Nephron progenitor cell (in vitro differentiated cells): Measurements from ENCODE around the gene FAM221A.
"Not testable (repeated sequence)": the region's sequence is repeated elsewhere in the genome, so short reads cannot be mapped to it uniquely, and the experiment has no call there.

ENCODE experiments used
- DNase-seq: peaks from one replicate; pipeline ENCODE4 v3.0.0; 2021
- H3K27ac Mint-ChIP-seq: 2 replicates; pipeline ENCODE4 v1.8.0; 2021; ENCODE audit warnings: mild to moderate bottlenecking, moderate library complexity, mixed read lengths
- H3K27me3 Mint-ChIP-seq: 2 replicates; pipeline ENCODE4 v1.8.0; 2021; ENCODE audit warnings: mild to moderate bottlenecking, low read depth, mixed read lengths; ENCODE audit not compliant: poor library complexity
- H3K36me3 Mint-ChIP-seq: 2 replicates; pipeline ENCODE4 v1.8.0; 2021; ENCODE audit warnings: low read depth, mixed read lengths
- H3K4me1 Mint-ChIP-seq: 2 replicates; pipeline ENCODE4 v1.8.0; 2021; ENCODE audit warnings: mixed read lengths
- H3K4me3 Mint-ChIP-seq: 2 replicates; pipeline ENCODE4 v1.8.0; 2021; ENCODE audit warnings: mild to moderate bottlenecking, moderate library complexity, mixed read lengths
- H3K9me3 Mint-ChIP-seq: 2 replicates; pipeline ENCODE4 v1.8.0; 2021; ENCODE audit warnings: mild to moderate bottlenecking, moderate library complexity, mixed read lengths
- CTCF ChIP-seq: fragments of 200-600 bp; sonication (generic); IDR thresholded peaks from 2 replicates; pipeline ENCODE4 v1.5.0; 2021; ENCODE audit warnings: antibody characterized with exemption

The FAM221A gene

GRCh38 chr7:23717788-23718187 is 37.8 kb downstream of the FAM221A start:
- peaks cover 18% of the 10 kb centered on the region for H3K9me3 Mint-ChIP-seq
- H3K27ac Mint-ChIP-seq, result no peak overlapping the region
- DNase-seq, result no peak
- H3K4me3 Mint-ChIP-seq, result no peak overlapping the region
- H3K27me3 Mint-ChIP-seq, result no peaks in the 10 kb centered on the region
- H3K36me3 Mint-ChIP-seq, result peaks cover 8% of the 10 kb centered on the region
- TF ChIP-seq CTCF, result no peak
- H3K4me1 Mint-ChIP-seq, result peaks cover under 1% of the 10 kb centered on the region

DNA sequence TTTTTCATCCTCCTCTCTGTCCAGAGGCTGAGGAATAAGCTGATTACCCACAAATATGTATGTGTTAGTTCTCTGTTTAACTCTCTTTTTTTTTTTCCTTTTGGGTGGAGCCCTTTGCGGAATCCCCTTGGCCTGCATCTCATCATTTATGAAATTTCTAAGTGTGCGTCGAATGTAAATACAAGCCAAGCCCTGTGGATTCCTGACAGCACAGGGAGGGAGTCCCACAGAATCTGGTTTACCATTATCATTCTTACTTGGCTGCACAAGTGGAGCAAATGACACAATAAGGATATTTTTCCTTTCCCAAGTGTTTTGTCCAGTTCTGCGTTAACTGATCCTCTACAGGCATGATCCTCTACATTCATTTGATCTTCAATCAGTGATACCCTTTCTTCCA is 41.5 kb downstream of the FAM221A start:
- TF ChIP-seq CTCF, result no peak
- Mint-ChIP-seq H3K27ac (no peak overlapping the region), H3K9me3 (peaks cover 26% of the 10 kb centered on the region), H3K4me3 (no peak overlapping the region), H3K4me1 (peaks cover 21% of the 10 kb centered on the region), H3K27me3 (no peaks in the 10 kb centered on the region), H3K36me3 (peaks cover 13% of the 10 kb centered on the region)
- DNase-seq, result no peak

- peaks cover 21% of the 10 kb centered on the region for H3K4me1 Mint-ChIP-seq
- not testable (repeated sequence) for H3K4me3 Mint-ChIP-seq, DNase-seq, H3K27ac Mint-ChIP-seq, H3K27me3 Mint-ChIP-seq
- peaks cover 13% of the 10 kb centered on the region for H3K36me3 Mint-ChIP-seq
- H3K9me3 Mint-ChIP-seq, result peaks cover 26% of the 10 kb centered on the region
Observed at GRCh38 chr7:23722587-23723216, 42.7 kb downstream of the FAM221A start.

GRCh38 chr7:23724113-23724512 is 44.1 kb downstream of the FAM221A start:
- DNase-seq, H3K27me3 Mint-ChIP-seq, H3K4me3 Mint-ChIP-seq: not testable (repeated sequence)
- Mint-ChIP-seq H3K27ac (peak overlapping the region; percentile 97), H3K9me3 (peaks cover 26% of the 10 kb centered on the region), H3K36me3 (peaks cover 13% of the 10 kb centered on the region), H3K4me1 (peaks cover 26% of the 10 kb centered on the region)

DNA sequence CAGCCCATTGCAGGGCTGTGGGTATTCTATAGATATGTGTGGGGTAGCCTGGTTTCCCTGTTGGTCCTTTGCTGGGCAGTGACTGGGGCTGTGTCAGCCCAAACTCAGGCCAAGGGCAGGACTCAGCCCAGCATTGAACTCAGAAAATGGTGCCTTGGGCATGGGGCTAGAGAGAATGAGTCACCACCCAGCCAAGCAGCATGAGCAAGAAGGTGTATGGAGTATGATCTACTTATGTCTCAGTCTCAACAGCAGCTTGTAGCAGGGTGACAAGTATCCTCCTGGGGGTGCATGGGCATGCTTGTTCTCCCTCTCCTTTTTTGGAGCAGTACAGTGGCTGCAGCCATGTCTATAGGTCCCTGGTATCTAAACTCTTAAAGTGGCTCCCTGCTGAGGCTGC is 62.1 kb downstream of the FAM221A start:
- Mint-ChIP-seq H3K36me3 (peaks cover 33% of the 10 kb centered on the region), H3K4me3 (no peak overlapping the region), H3K4me1 (no peaks in the 10 kb centered on the region), H3K9me3 (peaks cover 82% of the 10 kb centered on the region), H3K27ac (no peak overlapping the region), H3K27me3 (peaks cover 9% of the 10 kb centered on the region)
- TF ChIP-seq CTCF, result no peak
- DNase-seq, result no peak

DNA sequence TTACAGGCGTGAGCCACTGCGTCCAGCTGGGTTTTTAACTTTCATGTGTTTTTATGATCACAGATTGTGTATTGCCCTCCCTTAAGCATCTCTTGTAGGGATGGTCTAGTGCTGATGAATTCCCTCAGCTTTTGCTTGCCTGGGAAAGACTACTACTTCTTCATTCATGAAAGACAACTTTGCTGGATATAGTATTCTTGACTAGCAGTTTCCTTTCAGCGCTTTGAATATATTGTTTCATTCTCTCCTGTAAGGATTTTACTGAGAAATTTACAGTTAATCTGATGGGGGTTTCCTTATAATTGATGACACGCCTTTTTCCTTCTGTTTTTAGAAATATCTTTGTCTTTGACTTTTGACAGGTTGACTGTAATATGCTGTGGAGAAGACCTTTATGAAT is 63.2 kb downstream of the FAM221A start:
- peaks cover 83% of the 10 kb centered on the region for H3K9me3 Mint-ChIP-seq
- H3K4me1 Mint-ChIP-seq, result no peaks in the 10 kb centered on the region
- no peak overlapping the region for H3K4me3 Mint-ChIP-seq
- H3K27ac Mint-ChIP-seq, result no peak overlapping the region
- no peak for TF ChIP-seq CTCF
- DNase-seq, result no peak
- H3K27me3 Mint-ChIP-seq, result peaks cover 9% of the 10 kb centered on the region
- H3K36me3 Mint-ChIP-seq, result peaks cover 40% of the 10 kb centered on the region

DNA sequence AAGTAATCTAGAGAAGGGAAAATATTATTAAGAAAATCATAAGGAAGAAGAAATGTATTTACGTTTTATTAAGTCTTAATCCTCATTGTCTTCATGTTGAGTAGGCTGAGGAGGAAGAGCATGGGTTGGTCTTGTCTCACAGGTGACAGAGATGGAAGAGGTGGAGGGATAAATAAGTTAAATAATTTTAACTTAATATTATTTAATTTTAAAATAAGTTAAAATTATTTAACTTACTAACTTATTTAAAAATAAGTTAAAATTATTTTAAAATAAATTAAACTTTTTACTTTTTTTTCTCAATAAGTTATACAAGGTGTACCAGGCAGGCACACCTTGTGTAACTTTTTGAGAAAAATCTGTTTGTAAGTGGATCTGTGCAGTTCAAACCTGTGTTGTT is 66.6 kb downstream of the FAM221A start:
- Mint-ChIP-seq H3K9me3 (peaks cover 60% of the 10 kb centered on the region), H3K4me3 (no peak overlapping the region), H3K27ac (no peak overlapping the region), H3K36me3 (peaks cover 37% of the 10 kb centered on the region), H3K4me1 (no peaks in the 10 kb centered on the region), H3K27me3 (peaks cover 4% of the 10 kb centered on the region)
- no peak for TF ChIP-seq CTCF
- DNase-seq, result no peak
